Measurements from ENCODE around the gene TOP2B. TPM values are rescaled to one million over a fixed set of nuclear protein-coding genes. Genes with fewer than 3 reads are reported as not detected.

Gene TOP2B
- total RNA-seq, 1 donor from 2014 or later = 192 TPM

DNA sequence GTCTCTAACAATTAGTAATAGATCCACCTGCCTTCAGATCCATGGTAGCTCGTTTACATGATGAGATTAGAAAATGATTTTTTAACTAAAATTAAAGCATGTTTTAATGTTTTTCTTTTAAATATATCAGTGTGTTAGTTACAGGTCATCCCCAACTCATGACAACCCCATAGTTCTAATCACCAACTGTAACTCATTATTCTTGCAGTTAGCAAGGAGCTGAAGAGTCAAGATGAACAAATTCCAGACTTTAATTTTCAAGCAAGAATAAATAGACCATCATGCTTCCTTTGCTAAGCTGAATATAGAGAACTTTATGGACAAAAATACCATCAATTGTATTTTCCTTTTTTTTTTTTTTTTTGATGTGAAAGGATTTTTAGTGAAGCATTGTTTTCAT is 101.1 kb downstream of the TOP2B start:
- no peak for DNase-seq (ENCODE audit: low spot score)

GRCh38 chr3:25558796-25559195 is 105.9 kb downstream of the TOP2B start:
- no peak for DNase-seq (ENCODE audit: low spot score)

DNA sequence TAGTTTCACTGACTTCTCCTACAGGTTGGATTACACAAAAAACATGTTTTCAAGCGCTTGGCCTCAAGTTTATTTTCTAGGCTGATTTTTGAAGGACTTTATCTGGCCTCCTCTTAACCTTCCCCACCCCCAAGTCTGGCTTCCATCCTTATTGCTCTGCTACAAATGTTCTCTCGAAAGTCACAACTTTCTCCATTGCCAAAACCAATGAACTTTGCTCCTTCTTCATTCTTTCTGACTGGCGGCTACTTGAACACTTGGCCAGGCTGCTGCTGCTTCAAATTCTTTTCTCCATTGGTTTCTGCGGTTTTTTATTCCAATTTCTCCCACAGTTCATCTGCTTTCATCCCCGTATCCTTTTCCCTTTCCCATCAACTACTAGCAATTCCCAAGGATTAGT is 106.6 kb downstream of the TOP2B start:
- no peak for DNase-seq (ENCODE audit: low spot score)

GRCh38 chr3:25557694-25558093 is 107.0 kb downstream of the TOP2B start:
- DNase-seq (ENCODE audit: low spot score) = no peak

DNA sequence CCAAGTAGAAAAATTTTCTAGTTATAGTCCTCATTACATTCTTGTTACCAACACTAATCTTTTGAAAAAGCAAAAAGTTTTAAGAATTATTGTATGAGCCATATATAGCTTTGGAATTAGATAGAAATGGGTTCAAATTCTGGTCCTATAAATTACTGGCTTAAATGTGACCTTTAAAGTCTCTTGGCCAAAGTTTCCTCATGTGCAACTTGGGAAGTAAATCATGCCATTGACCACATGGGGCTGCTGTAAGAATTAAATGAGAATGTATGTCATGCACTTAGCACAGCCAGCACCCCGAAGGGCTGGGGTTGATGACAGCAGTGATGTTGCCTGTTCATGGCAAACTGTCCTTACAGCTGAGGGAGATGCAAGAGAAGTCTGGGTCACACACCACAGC is 108.3 kb downstream of the TOP2B start:
- DNase-seq (ENCODE audit: low spot score) = no peak

DNA sequence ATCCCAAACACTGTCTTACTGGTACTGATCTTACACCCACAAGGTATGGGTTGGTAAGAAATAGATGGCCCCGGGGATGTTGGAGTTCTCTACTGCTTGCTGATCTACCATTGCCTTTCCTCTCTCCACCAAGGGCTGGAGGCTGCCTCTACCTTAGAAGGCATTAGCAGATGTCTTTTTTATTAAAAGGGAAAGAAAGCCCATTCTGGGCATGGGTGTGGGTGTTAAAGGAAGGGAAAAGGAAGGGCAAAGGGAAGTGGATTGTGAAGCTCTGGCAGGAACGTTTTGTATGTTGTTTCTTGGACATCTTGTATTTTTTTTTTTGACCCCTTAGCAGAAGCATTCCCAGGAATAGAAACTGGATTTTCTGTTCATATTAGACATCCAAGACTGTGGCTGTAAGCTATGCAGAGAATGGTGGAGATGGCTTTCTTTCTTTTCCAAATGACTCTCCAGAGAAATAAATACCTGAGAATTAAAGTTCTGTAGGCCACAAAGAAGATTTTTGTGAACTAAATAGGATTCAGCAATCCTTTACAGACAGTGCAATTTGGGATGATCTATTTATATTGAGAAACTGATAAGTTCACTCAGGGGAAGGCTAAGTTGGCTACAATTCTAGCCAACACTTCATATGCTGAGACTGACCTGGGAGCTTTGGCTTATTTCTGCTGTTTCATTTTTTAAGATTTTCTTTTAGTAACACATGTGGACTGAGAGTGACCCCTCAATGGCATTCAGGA is 108.8 kb downstream of the TOP2B start:
- DNase-seq (ENCODE audit: low spot score) = no peak

DNA sequence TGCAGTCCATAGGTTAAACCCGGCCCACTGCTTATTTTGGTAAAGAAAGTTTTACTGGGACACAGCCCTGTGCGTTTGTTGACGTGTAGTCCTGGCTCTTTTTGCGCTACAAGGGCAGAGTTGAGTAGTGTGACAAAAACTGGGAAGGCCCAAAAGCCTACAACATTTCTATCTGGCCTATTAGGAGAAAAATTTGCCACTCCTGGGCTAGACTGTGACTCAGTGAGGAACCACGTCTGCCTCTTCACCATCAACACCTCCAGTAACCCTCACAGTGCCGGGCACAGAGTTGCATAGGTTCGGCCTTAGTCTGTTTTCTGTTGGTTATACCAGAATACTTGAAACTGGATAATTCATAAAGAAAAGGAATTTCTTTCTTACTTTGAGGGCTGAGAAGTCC is 110.3 kb downstream of the TOP2B start:
- DNase-seq (ENCODE audit: low spot score) = no peak

GRCh38 chr3:25552251-25552650 is 112.5 kb downstream of the TOP2B start:
- no peak for DNase-seq (ENCODE audit: low spot score)

- DNase-seq (ENCODE audit: low spot score) = no peak
Measured at GRCh38 chr3:25548836-25549235, 115.9 kb downstream of the TOP2B start.

- DNase-seq (ENCODE audit: low spot score) = no peak
Measured at GRCh38 chr3:25547943-25548674, 116.6 kb downstream of the TOP2B start.

Other genes starting within 250 kb of the TOP2B start
- gene RARB, start 236.6 kb downstream of the TOP2B start, total RNA-seq = 14.0 TPM
- 54.3 TPM for gene NGLY1, start 118.5 kb upstream of the TOP2B start, total RNA-seq
- 10.3 TPM for gene OXSM, start 125.2 kb upstream of the TOP2B start, total RNA-seq

All from ureter (tissue), 1 donor.